Astrocyte (in vitro differentiated cells and primary cell): ENCODE data around the gene CA10. TPM values are rescaled to one million over a fixed set of nuclear protein-coding genes. Genes with fewer than 3 reads are reported as not detected.

Experiments used
- DNase-seq: peaks from one replicate; pipeline ENCODE4 v3.0.0-alpha.2; 2010; ENCODE audit warnings: low read depth
- FAIRE-seq: peaks from 2 replicates; lab custom pipeline; 2011; peaks lifted over from hg19 to GRCh38; lab: Jason Lieb, UNC
- H2AFZ ChIP-seq: 2 replicates; pipeline ENCODE4 v1.6.0; 2012; ENCODE audit warnings: low read depth, low read length, inconsistent platforms
- H3K27ac ChIP-seq: 2 replicates; pipeline ENCODE4 v1.5.1; 2011; ENCODE audit warnings: low read depth, low read length, inconsistent platforms
- H3K27me3 ChIP-seq: 2 replicates; pipeline ENCODE4 v1.6.0; 2011; ENCODE audit warnings: low read length, inconsistent platforms; ENCODE audit not compliant: insufficient read depth
- H3K36me3 ChIP-seq: 2 replicates; pipeline ENCODE4 v1.5.1; 2011; ENCODE audit warnings: low read length, inconsistent platforms; ENCODE audit not compliant: insufficient read depth
- H3K4me1 ChIP-seq: 2 replicates; pipeline ENCODE4 v1.5.1; 2011; ENCODE audit warnings: low read length, inconsistent platforms; ENCODE audit not compliant: insufficient read depth
- H3K4me2 ChIP-seq: 2 replicates; pipeline ENCODE4 v1.6.0; 2012; ENCODE audit warnings: low read length, inconsistent platforms
- H3K4me3 ChIP-seq: 2 replicates; pipeline ENCODE4 v1.5.1; 2011; ENCODE audit warnings: low read depth, mild to moderate bottlenecking, low read length, inconsistent platforms; ENCODE audit not compliant: insufficient read depth
- H3K79me2 ChIP-seq: 2 replicates; pipeline ENCODE4 v1.6.0; 2012; ENCODE audit warnings: mild to moderate bottlenecking, low read length, inconsistent platforms; ENCODE audit not compliant: insufficient read depth
- H3K9ac ChIP-seq: 2 replicates; pipeline ENCODE4 v1.6.0; 2012; ENCODE audit warnings: mild to moderate bottlenecking, low read length, inconsistent platforms
- H3K9me3 ChIP-seq: 2 replicates; pipeline ENCODE4 v1.5.1; 2012; ENCODE audit warnings: low read depth, mild to moderate bottlenecking, low read length, inconsistent platforms; ENCODE audit not compliant: insufficient read depth
- H4K20me1 ChIP-seq: 2 replicates; pipeline ENCODE4 v1.6.0; 2012; ENCODE audit warnings: low read length, inconsistent platforms; ENCODE audit not compliant: insufficient read depth
- H3K27ac Mint-ChIP-seq: one replicate; pipeline ENCODE4 v1.8.0; 2021; ENCODE audit warnings: mild to moderate bottlenecking, mixed read lengths; ENCODE audit not compliant: unreplicated experiment
- H3K27me3 Mint-ChIP-seq: one replicate; pipeline ENCODE4 v1.8.0; 2021; ENCODE audit warnings: low read depth, mixed read lengths; ENCODE audit not compliant: unreplicated experiment
- H3K36me3 Mint-ChIP-seq: one replicate; pipeline ENCODE4 v1.8.0; 2021; ENCODE audit warnings: low read depth, mixed read lengths; ENCODE audit not compliant: unreplicated experiment
- H3K4me1 Mint-ChIP-seq: one replicate; pipeline ENCODE4 v1.8.0; 2021; ENCODE audit warnings: low read depth, mixed read lengths; ENCODE audit not compliant: unreplicated experiment
- H3K4me3 Mint-ChIP-seq: one replicate; pipeline ENCODE4 v1.8.0; 2021; ENCODE audit warnings: mild to moderate bottlenecking, moderate library complexity, mixed read lengths; ENCODE audit not compliant: unreplicated experiment
- H3K9me3 Mint-ChIP-seq: one replicate; pipeline ENCODE4 v1.8.0; 2021; ENCODE audit warnings: mild to moderate bottlenecking, mixed read lengths; ENCODE audit not compliant: unreplicated experiment
- EZH2 ChIP-seq: IDR thresholded peaks from 2 replicates; pipeline ENCODE4 v1.6.1; 2012; ENCODE audit warnings: mild to moderate bottlenecking, low read length, inconsistent platforms; ENCODE audit not compliant: insufficient read depth
- total RNA-seq: library from RNA; stranded (reverse); gene quantifications from 2 replicates; pipeline ENCODE4 v1.2.1, GENCODE V29; 2021
- TF ChIP-seq, protein P1 (sequence below): IDR thresholded peaks from 2 replicates; pipeline ENCODE4 v1.5.1; 2011; ENCODE audit warnings: low read depth, mild to moderate bottlenecking, inconsistent platforms, low read length, moderate library complexity; ENCODE audit not compliant: insufficient read depth

Gene CA10
- total RNA-seq, 1 donor from 2014 or later, result 0.43 TPM

DNA sequence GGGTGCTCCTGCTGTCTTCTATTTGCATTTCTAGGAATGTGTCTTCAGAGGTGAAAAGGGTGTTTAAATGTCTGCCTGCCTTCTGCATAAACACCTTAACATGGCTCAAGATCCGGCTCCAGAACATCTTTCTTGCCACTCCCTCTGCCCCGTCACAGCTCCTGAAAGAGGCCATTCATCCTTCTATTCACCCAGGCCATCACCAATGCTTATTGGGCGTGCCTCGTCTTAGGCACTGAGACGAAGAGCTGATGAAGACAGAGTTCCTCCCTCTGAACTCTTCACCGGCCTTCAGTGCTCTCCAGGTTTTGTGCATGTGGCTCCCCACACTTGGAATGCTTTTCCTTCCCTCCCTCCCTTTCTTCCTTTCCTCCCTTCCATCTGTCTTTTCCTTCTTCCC, 511.4 kb downstream of the CA10 start:
- TF ChIP-seq, protein P1, sequence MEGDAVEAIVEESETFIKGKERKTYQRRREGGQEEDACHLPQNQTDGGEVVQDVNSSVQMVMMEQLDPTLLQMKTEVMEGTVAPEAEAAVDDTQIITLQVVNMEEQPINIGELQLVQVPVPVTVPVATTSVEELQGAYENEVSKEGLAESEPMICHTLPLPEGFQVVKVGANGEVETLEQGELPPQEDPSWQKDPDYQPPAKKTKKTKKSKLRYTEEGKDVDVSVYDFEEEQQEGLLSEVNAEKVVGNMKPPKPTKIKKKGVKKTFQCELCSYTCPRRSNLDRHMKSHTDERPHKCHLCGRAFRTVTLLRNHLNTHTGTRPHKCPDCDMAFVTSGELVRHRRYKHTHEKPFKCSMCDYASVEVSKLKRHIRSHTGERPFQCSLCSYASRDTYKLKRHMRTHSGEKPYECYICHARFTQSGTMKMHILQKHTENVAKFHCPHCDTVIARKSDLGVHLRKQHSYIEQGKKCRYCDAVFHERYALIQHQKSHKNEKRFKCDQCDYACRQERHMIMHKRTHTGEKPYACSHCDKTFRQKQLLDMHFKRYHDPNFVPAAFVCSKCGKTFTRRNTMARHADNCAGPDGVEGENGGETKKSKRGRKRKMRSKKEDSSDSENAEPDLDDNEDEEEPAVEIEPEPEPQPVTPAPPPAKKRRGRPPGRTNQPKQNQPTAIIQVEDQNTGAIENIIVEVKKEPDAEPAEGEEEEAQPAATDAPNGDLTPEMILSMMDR, result no peak
- TF ChIP-seq EZH2, result no peak
- no peaks in the 10 kb centered on the region for H3K9me3 Mint-ChIP-seq
- H3K27me3 ChIP-seq, result no peaks in the 10 kb centered on the region
- no peaks in the 10 kb centered on the region for H3K36me3 ChIP-seq
- DNase-seq (no peak), FAIRE-seq (no peak)
- H3K9ac ChIP-seq, result no peak overlapping the region
- H2AFZ ChIP-seq, result no peak overlapping the region
- H3K27ac Mint-ChIP-seq, result no peak overlapping the region
- no peaks in the 10 kb centered on the region for H3K4me1 ChIP-seq
- no peak overlapping the region for H3K4me2 ChIP-seq
- peaks cover 2% of the 10 kb centered on the region for H3K27me3 Mint-ChIP-seq
- H3K4me3 Mint-ChIP-seq, result no peak overlapping the region
- H3K79me2 ChIP-seq, result no peaks in the 10 kb centered on the region
- H3K27ac ChIP-seq, result no peak overlapping the region
- H4K20me1 ChIP-seq, result no peaks in the 10 kb centered on the region
- H3K4me1 Mint-ChIP-seq, result peaks cover 9% of the 10 kb centered on the region
- no peak overlapping the region for H3K4me3 ChIP-seq
- no peaks in the 10 kb centered on the region for H3K9me3 ChIP-seq
- H3K36me3 Mint-ChIP-seq, result no peaks in the 10 kb centered on the region

DNA sequence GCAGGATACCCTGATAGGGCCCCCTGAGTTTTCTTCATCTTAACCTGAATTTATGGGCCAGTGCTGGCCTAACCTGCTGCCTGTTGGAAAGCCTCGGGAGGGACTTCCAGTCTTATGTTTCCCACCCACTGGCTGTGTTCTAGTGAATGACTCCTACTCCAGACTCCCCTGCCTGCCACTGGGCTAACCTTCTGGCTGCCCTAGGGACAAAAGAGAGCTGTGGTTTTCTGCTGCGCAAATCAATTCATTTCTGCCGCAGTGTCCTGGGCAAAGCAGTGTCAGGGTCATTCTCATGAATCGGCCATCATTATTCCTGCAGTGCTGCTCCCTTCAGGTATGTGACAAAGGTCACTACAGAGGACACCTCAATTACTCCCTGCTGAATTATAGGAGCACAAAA, 512.0 kb downstream of the CA10 start:
- Histone ChIP-seq H3K27me3 (no peaks in the 10 kb centered on the region), H3K4me2 (no peak overlapping the region), H3K79me2 (no peaks in the 10 kb centered on the region), H4K20me1 (no peaks in the 10 kb centered on the region), H3K9me3 (no peaks in the 10 kb centered on the region), H3K4me3 (no peak overlapping the region), H3K27ac (no peak overlapping the region), H3K4me1 (no peaks in the 10 kb centered on the region), H3K36me3 (no peaks in the 10 kb centered on the region), H3K9ac (no peak overlapping the region), H2AFZ (no peak overlapping the region)
- no peaks in the 10 kb centered on the region for H3K9me3 Mint-ChIP-seq
- H3K36me3 Mint-ChIP-seq, result no peaks in the 10 kb centered on the region
- peaks cover 9% of the 10 kb centered on the region for H3K4me1 Mint-ChIP-seq
- H3K4me3 Mint-ChIP-seq, result no peak overlapping the region
- no peak for FAIRE-seq
- no peak overlapping the region for H3K27ac Mint-ChIP-seq
- no peak for DNase-seq
- TF ChIP-seq, protein P1, result no peak
- TF ChIP-seq EZH2, result no peak
- H3K27me3 Mint-ChIP-seq, result peaks cover under 1% of the 10 kb centered on the region

DNA sequence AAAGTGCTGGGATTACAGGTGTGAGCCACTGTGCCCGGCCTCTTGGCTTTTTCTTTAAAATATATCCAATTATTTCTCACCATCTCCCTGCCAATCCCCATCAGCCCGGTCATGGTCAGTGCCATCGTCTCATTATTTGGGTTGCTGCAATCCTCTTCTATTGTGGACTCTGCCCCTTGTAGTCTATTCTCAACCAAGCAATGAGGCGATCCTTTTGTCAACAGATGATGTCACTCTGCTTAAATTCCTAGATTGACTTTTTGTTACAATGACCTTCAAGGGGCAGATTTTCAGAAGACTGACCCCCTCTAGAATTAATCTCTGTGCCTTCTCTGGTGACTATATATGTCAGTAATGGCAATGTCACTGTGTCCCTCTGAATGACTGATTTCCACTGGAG, 513.5 kb downstream of the CA10 start:
- no peaks in the 10 kb centered on the region for H3K27me3 ChIP-seq
- H3K27ac ChIP-seq, result no peak overlapping the region
- no peaks in the 10 kb centered on the region for H3K36me3 ChIP-seq
- no peak for TF ChIP-seq EZH2
- TF ChIP-seq, protein P1, result no peak
- DNase-seq (no peak), FAIRE-seq (no peak)
- Mint-ChIP-seq H3K4me1 (peaks cover 9% of the 10 kb centered on the region), H3K27me3 (no peaks in the 10 kb centered on the region), H3K4me3 (no peak overlapping the region), H3K36me3 (no peaks in the 10 kb centered on the region), H3K27ac (no peak overlapping the region), H3K9me3 (peaks cover 1% of the 10 kb centered on the region)
- no peak overlapping the region for H3K4me2 ChIP-seq
- no peaks in the 10 kb centered on the region for H3K79me2 ChIP-seq
- no peaks in the 10 kb centered on the region for H3K4me1 ChIP-seq
- no peaks in the 10 kb centered on the region for H4K20me1 ChIP-seq
- no peaks in the 10 kb centered on the region for H3K9me3 ChIP-seq
- no peak overlapping the region for H3K9ac ChIP-seq
- H2AFZ ChIP-seq, result no peak overlapping the region
- H3K4me3 ChIP-seq, result no peak overlapping the region
